GM20431 (cell line): Measurements from ENCODE around the gene PTPN4.

ENCODE experiments used
- in situ Hi-C: fragments of 300-500 bp; cut with MseI, MboI; formaldehyde crosslinking; loops from one replicate; pipeline ENCODE4 v1.15.0; 2020; ENCODE audit warnings: low sequenced_read_pairs; ENCODE audit not compliant: unreplicated experiment

PTPN4 gene

GRCh38 chr2:119759451-119760236 lies at the start of gene PTPN4:
TSS of gene PTPN4 (plus strand) at chr2:119759922. CDS start at chr2:119809854, 49,932 bp downstream.
- in situ Hi-C loops: no loop called here

- in situ Hi-C loops: no loop called here
These were observed 49.4 kb upstream of the PTPN4 start for GRCh38 chr2:119710281-119710680.

- in situ Hi-C loops: no loop called here
These were observed 48.4 kb upstream of the PTPN4 start for GRCh38 chr2:119711352-119711751.

- in situ Hi-C loops: no loop called here
These were observed 47.2 kb upstream of the PTPN4 start for GRCh38 chr2:119712571-119712970.

- in situ Hi-C loops: no loop called here
These were observed 45.8 kb upstream of the PTPN4 start for GRCh38 chr2:119713819-119714490.

GRCh38 chr2:119715409-119716283 lies 44.1 kb upstream of the PTPN4 start:
- in situ Hi-C loops: no loop called here

GRCh38 chr2:119716284-119716672 lies 43.4 kb upstream of the PTPN4 start:
- in situ Hi-C loops: no loop called here

- in situ Hi-C loops: no loop called here
These were observed 41.0 kb upstream of the PTPN4 start for GRCh38 chr2:119718501-119719260.

GRCh38 chr2:119719261-119719627 lies 40.5 kb upstream of the PTPN4 start:
- in situ Hi-C loops: no loop called here

GRCh38 chr2:119721043-119721442 lies 38.7 kb upstream of the PTPN4 start:
- in situ Hi-C loops: no loop called here

GRCh38 chr2:119721462-119721861 lies 38.3 kb upstream of the PTPN4 start:
- in situ Hi-C loops: no loop called here

GRCh38 chr2:119721904-119722303 lies 37.8 kb upstream of the PTPN4 start:
- in situ Hi-C loops: no loop called here

- in situ Hi-C loops: no loop called here
These were observed 36.5 kb upstream of the PTPN4 start for GRCh38 chr2:119723186-119723585.

- in situ Hi-C loops: no loop called here
These were observed 35.8 kb upstream of the PTPN4 start for GRCh38 chr2:119723784-119724467.

GRCh38 chr2:119724656-119725485 lies 34.9 kb upstream of the PTPN4 start:
- in situ Hi-C loops: loop anchor here (25.0 kb wide), 1 partner anchor 437 kb away; no protein-coding TSS in a partner anchor

GRCh38 chr2:119727493-119727892 lies 32.2 kb upstream of the PTPN4 start:
- in situ Hi-C loops: loop anchor here (25.0 kb wide), 1 partner anchor 435 kb away; no protein-coding TSS in a partner anchor

GRCh38 chr2:119728421-119728820 lies 31.3 kb upstream of the PTPN4 start:
- in situ Hi-C loops: loop anchor here (25.0 kb wide), 1 partner anchor 434 kb away; no protein-coding TSS in a partner anchor

GRCh38 chr2:119730671-119731177 lies 29.0 kb upstream of the PTPN4 start:
- in situ Hi-C loops: loop anchor here (25.0 kb wide), 1 partner anchor 432 kb away; no protein-coding TSS in a partner anchor
